Urinary bladder (tissue), 4 donors: ENCODE data around the gene COL9A2. TPM values are rescaled to one million over a fixed set of nuclear protein-coding genes. Genes with fewer than 3 reads are reported as not detected.

Experiments
- DNase-seq: peaks from one replicate; pipeline ENCODE4 v3.0.0-alpha.2; 2015; ENCODE audit errors: extremely low spot score
- H3K27ac ChIP-seq: one replicate; pipeline ENCODE4 v1.5.1; 2013; ENCODE audit warnings: low read depth, mild to moderate bottlenecking, moderate library complexity
- H3K36me3 ChIP-seq: one replicate; pipeline ENCODE4 v1.6.1; 2013; ENCODE audit warnings: mild to moderate bottlenecking, moderate library complexity; ENCODE audit not compliant: insufficient read depth
- H3K4me1 ChIP-seq: one replicate; pipeline ENCODE4 v1.6.1; 2013; ENCODE audit warnings: mild to moderate bottlenecking, moderate library complexity; ENCODE audit not compliant: insufficient read depth
- H3K4me3 ChIP-seq: one replicate; pipeline ENCODE4 v1.5.1; 2013; ENCODE audit warnings: low read depth, low read length
- WGBS: extraction: QIAGEN DNeasy Blood & Tissue Kit; methylation state at CpG from one replicate; pipeline ENCODE4 v1.1.7; 2013; 5-methylcytosine and 5-hydroxymethylcytosine counted together
- polyA plus RNA-seq: library from polyadenylated mRNA; stranded (reverse); fragments of 200-250 nt; gene quantifications from one replicate; pipeline ENCODE4 v1.2.3, GENCODE V29; 2013
- total RNA-seq: library from RNA; depleted of rRNA; stranded (reverse); fragments of >200 nt; gene quantifications from one replicate; pipeline ENCODE4 v1.2.3, GENCODE V29; 2014
- donor health status: healthy with polysubstance abuse.
- donor health status: healthy.

Gene COL9A2
- total and polyA plus RNA-seq, 2 donors, result 8.7 to 11.2 TPM

DNA sequence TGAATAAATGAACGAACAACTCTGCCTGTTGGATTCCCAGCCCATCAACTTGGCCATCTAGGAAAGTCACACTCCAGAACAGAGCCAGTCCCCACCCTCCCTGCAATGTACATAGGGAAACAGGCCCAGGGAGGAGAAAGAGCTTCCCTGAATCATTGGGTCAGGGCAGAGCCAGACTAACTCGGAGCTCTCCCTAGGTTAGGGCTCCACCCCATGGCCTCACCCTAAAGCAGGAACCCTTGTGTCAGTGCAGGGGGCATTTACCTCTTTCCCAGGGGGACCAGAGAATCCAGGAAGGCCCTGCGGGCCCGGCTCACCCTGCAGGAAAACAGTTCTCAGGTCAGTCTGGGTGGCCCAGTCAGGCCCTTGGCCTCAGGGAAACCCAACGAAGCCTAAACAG lies 11.6 kb downstream of the COL9A2 start:
- no peak for DNase-seq
- Histone ChIP-seq H3K4me3 (no peak overlapping the region), H3K4me1 (no peaks in the 10 kb centered on the region), H3K27ac (no peak overlapping the region), H3K36me3 (no peaks in the 10 kb centered on the region)
- WGBS, result 74% methylated on average over 5 of the region's 5 CpGs

DNA sequence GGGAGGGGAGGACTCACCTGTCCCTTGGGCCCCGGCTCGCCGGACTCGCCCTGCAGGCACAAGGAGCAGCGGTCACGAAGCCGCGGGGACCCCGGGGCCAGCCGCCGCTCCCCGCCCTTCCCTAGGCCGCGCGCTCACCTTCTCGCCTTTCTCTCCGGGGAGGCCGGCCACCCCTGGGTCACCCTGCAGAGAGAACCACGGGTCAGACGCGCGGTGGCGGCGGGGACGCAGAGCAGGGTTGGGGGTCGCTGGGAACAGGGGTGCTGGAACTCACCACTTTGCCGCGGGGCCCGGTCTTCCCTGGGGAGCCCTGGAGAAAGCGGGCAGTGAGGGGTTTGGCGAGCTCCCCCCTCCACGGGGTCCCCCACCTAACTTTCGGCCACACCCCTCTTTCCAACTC lies 13.3 kb downstream of the COL9A2 start:
- Histone ChIP-seq H3K27ac (no peak overlapping the region), H3K4me3 (no peak overlapping the region), H3K4me1 (no peaks in the 10 kb centered on the region), H3K36me3 (no peaks in the 10 kb centered on the region)
- 62% methylated on average over 33 of the region's 33 CpGs for WGBS
- DNase-seq, result no peak

DNA sequence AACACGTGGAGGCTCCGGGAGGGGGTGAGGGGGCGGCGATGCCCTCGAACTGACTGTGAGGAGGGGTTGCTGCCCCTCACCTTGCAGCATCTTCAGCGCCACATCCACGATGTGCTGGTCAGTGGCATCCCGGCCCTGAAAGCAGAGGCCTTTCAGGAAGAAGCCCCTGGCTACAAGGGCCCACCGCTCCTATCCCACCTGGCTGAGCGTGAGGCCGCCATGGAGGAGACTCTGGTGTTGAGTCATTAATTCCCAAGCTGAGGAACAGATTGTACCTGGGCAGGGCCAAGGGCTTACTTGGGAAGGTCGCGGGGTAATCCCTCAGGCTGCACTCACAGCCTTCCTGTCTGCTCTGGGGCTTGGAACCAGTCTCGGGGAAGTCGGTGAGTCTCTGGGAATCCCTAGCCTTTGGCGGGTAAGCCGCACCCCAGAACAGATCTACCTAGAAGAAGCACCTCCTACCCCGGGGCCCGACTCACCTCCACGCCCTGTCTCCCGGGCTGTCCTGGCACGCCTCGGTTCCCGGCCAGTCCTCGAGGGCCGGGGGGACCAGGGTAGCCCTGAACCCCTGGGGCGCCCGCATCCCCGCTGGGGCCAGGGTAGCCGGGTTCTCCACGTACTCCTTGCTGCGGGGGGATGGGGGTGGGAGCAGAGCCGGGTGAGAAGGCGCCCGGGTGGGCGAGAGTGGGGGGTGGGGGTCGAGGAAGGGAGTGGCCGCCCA lies 13.9 kb downstream of the COL9A2 start:
- no peak overlapping the region for H3K27ac ChIP-seq
- no peaks in the 10 kb centered on the region for H3K4me1 ChIP-seq
- WGBS, result 80% methylated on average over 38 of the region's 38 CpGs
- H3K4me3 ChIP-seq, result no peak overlapping the region
- DNase-seq, result no peak
- no peaks in the 10 kb centered on the region for H3K36me3 ChIP-seq

DNA sequence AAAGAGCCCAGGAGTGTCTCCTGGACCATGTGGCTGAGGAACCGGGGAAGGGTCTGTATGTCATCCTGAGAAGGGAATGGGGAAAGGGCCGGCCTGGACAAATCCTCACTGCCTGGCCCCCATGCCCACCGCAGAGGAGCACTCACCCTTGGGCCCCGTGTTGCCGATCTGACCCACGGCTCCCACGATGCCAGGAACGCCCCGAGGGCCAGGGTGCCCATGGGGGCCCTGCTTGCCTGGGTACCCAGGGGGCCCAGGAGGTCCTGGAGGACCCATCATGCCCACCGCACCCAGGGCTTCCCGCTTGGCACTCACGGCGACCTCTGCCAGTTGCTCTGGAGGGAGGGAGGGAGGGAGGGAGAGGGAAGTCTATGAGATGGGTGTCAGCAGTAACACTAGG lies 14.6 kb downstream of the COL9A2 start:
- H3K36me3 ChIP-seq, result no peaks in the 10 kb centered on the region
- no peak overlapping the region for H3K27ac ChIP-seq
- DNase-seq, result no peak
- WGBS, result 92% methylated on average over 13 of the region's 13 CpGs
- H3K4me3 ChIP-seq, result no peak overlapping the region
- no peaks in the 10 kb centered on the region for H3K4me1 ChIP-seq

DNA sequence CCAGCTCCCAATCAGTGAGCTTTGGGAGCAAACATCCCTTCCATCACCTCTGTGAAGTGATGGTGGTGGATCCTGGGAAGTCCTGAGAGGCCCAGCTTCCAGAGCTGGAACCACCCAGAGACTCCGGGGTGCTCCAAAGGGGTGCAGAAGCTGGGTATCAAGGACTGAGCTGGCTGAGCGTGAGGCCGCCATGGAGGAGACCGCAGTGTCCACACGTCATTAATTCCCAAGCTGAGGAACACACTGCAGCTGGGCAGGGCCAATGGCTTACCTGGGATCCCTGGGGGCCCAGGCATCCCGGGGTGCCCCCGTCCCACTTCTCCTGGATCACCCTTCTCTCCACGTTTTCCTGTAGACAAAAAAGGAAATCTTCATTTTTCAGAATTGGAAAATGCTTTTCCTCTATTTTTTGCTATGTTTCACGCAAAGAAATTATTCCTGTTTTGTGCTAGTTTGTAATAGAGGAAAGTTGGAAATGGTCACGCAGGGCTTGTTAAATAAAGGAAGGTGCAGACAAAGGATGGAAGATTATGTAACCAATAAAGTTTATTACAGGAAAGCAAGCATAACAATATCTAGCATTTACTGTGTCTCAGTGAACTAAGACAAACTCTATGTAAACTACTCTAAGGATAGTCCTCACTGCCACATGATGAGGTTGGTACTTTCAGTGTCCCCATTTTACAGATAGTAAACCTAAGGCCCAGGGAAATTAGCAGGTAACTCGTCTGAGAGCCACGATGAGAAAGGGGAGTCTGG lies 15.4 kb downstream of the COL9A2 start:
- Histone ChIP-seq H3K4me1 (no peaks in the 10 kb centered on the region), H3K4me3 (no peak overlapping the region), H3K27ac (no peak overlapping the region), H3K36me3 (no peaks in the 10 kb centered on the region)
- 93% methylated on average over 12 of the region's 12 CpGs for WGBS
- no peak for DNase-seq

DNA sequence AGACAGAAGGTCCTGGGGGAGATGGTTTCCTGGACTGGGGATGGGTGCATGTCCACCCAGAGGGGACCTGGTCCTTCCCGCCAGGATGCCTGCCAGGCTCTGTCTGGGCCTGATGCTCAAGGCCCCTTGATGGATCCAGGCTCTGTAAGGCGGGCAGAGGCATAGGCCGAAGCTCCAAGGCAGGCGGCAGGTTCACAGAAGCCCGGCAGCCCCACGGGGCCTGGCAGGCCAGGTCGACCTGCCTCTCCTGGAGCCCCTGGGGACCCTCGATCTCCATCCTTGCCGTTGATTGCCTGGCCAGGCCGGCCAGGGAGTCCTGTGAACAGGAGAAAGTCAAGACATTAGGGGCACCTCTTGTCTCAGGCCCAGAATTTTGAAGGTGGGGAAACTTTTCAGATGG lies 16.0 kb downstream of the COL9A2 start:
- 94% methylated on average over 10 of the region's 10 CpGs for WGBS
- H3K36me3 ChIP-seq, result no peaks in the 10 kb centered on the region
- no peak for DNase-seq
- no peak overlapping the region for H3K4me3 ChIP-seq
- no peak overlapping the region for H3K27ac ChIP-seq
- no peaks in the 10 kb centered on the region for H3K4me1 ChIP-seq

DNA sequence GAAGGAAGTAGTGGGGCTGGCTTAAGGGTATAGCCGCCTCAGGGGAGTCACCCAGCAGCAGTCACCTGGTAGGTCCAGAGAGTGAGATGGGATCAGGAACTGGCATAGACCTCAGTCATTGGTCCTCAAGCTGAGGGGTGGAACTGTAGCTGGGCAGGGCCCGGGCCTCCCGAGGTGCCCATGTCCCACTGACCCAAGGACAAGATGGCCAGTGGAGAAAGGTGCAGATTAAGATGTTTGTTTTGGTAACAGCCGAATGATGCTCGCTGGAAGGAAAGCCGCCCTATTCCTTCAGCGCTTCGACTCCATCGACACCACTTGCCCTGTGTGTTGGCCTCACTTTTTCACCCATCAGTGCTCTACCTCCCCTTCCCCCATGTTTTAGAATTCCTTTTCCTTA lies 16.4 kb downstream of the COL9A2 start:
- no peaks in the 10 kb centered on the region for H3K4me1 ChIP-seq
- 92% methylated on average over 9 of the region's 9 CpGs for WGBS
- H3K4me3 ChIP-seq, result no peak overlapping the region
- DNase-seq, result no peak
- H3K36me3 ChIP-seq, result no peaks in the 10 kb centered on the region
- H3K27ac ChIP-seq, result no peak overlapping the region

DNA sequence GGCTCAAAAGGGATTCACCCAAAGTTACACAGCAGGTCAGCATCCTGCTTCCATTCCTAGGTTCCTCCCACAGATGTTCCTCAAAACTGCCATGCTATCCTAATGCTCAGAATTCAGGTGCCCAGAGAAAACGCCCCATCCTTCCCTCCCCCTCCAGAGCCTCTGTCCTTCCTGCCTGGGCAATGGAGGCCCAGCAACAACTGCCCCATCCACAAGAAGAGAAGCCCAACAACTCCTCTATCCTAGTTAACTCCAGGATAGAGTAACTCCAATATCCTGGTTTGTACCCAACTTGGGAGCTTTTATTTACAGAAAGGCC lies 16.9 kb downstream of the COL9A2 start:
- Histone ChIP-seq H3K27ac (no peak overlapping the region), H3K36me3 (no peaks in the 10 kb centered on the region), H3K4me1 (no peaks in the 10 kb centered on the region), H3K4me3 (no peak overlapping the region)
- no peak for DNase-seq
- WGBS, result 90% methylated on average over 1 of the region's 1 CpG

DNA sequence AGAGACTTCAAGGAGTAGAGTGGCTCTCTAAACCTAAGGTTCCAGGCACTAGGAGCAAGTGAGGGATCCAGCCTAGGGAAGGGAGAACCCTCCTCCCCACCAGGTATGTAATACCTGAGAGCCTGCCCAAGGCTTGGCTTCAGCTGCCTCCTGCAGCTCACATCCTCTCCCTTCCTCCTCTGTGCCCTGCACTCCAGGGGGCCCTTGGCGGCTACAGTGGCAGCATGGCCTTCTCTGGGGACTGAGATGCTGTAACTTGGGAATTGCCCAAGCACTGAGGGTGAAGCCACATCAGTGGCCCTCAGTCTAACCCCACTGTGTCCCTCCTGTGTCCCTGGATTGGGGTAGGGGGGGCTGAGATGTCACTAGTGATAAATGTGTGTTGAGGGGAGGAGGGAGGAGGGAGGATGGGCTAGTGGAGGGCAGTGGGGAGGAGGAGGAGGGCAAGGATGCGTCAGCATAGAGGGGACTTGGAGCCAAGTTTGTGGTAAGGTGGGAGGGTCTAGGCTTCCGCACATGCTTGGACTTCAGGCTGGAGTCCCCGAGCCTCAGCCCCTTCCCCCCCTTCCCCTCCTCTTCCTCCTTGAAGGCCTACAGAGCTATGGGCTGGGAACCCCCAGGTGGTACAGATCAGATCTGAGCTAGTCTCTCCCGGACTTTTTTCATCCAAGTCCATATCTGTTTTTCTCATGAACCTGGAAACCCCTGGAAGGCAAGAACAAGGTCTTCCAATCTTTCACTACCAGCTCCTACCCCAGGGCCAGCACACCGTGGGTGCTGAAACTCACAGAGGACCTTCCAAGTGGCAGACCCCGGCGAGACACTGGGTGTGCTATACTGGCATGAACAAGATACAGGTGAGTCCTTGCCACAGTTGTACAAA lies 17.5 kb downstream of the COL9A2 start:
- DNase-seq, result no peak
- Histone ChIP-seq H3K4me3 (no peak overlapping the region), H3K27ac (no peak overlapping the region), H3K36me3 (no peaks in the 10 kb centered on the region), H3K4me1 (no peaks in the 10 kb centered on the region)
- 65% methylated on average over 8 of the region's 8 CpGs for WGBS

DNA sequence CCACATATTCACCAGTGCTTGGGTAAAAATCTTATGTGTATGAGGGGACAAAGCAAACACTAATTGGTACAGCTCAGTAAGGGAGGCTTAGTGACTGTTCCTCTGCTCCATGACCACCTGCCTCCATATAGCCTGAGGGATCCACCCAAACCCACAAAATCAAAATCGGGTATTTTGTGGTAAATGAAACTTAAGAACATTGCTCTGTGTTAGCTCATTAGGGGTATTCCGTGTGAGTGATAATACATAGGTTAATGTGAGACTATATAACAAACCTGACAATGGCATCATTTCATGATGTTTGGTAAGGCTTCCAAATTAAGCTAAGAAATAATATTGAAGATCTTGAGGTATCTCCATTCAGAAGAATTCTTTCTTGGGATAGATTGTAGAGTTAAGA lies 25.8 kb downstream of the COL9A2 start:
- H3K4me1 ChIP-seq, result no peaks in the 10 kb centered on the region
- WGBS, result 96% methylated on average over 2 of the region's 2 CpGs
- peaks cover 3% of the 10 kb centered on the region for H3K36me3 ChIP-seq

DNA sequence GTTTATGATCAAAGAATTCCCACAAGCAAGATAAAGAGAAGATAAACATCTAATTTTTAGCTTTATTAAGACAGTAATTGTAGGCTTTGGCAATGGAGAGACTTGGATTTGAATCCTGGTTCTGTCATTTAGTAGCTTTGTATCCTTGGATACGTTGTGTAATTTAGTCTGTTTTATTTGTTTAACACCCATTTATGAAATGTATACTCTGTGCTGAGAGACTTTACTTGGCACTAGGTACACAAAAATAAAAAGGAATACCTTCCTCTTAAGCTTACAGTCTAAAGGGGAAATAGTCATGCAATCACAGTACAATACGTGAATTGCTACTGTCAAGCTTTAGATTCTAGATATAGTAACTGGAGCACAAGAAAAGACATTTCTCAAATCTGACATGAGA lies 35.2 kb downstream of the COL9A2 start:
- Histone ChIP-seq H3K27ac (no peak overlapping the region), H3K36me3 (peaks cover 2% of the 10 kb centered on the region), H3K4me3 (no peak overlapping the region), H3K4me1 (no peaks in the 10 kb centered on the region)
- no peak for DNase-seq
- WGBS, result 52% methylated on average over 2 of the region's 2 CpGs

More for the DNA sequence above, 25.8 kb downstream of the COL9A2 start:
- H3K4me3 ChIP-seq, result no peak overlapping the region
- DNase-seq, result no peak
- no peak overlapping the region for H3K27ac ChIP-seq

DNA sequence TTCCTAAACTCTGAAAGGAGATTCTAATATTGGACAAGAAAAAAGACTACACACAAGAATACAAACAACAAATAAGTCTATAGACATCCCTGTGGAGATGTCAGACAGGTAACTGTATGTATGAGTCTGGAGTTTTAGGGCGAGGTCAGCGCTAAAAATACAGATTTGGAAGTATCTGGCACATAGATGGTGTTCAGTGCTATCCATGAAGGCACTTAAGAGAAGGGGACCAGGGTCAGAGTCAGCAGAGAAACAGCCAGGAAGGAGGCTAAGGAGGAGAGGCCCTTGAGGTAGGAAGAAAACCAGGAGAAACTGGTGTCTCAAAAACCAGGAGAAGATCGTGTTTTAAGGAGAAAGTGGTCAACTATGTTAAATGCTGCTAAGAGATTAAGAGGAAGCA lies 41.0 kb downstream of the COL9A2 start:
- WGBS, result 91% methylated on average over 3 of the region's 3 CpGs
- peaks cover 3% of the 10 kb centered on the region for H3K36me3 ChIP-seq
- no peaks in the 10 kb centered on the region for H3K4me1 ChIP-seq
- no peak for DNase-seq
- H3K27ac ChIP-seq, result no peak overlapping the region
- H3K4me3 ChIP-seq, result no peak overlapping the region

DNA sequence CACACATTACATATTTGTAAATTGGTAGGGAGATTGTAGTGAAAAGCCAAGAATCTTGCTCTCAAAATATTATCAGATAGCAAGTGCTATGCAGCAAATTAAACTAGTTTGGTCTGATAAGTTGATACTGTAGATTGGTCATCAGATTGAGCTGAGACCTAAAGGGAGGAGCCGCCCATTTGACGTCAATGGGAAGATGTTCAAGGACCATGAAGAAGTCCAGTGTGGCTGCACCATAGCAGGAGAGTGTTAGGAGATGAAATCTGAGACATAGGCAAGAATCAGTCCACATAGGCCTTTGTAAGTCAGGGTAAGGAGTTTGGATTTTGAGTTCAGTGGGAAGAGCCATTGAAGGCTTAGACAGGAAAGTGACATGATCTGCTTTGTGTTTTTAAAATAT lies 42.8 kb downstream of the COL9A2 start:
- DNase-seq, result no peak
- no peaks in the 10 kb centered on the region for H3K4me1 ChIP-seq
- H3K4me3 ChIP-seq, result no peak overlapping the region
- WGBS, result 93% methylated on average over 2 of the region's 2 CpGs
- H3K27ac ChIP-seq, result no peak overlapping the region
- H3K36me3 ChIP-seq, result peaks cover 3% of the 10 kb centered on the region
